ENCODE results near the gene NUDT22. TPM values are rescaled to one million over a fixed set of nuclear protein-coding genes. Genes with fewer than 3 reads are reported as not detected.

NUDT22 gene
- total and polyA plus RNA-seq, 7 experiments from 2014 or later = 40.7 to 94.0 (median 56.9) TPM

DNA sequence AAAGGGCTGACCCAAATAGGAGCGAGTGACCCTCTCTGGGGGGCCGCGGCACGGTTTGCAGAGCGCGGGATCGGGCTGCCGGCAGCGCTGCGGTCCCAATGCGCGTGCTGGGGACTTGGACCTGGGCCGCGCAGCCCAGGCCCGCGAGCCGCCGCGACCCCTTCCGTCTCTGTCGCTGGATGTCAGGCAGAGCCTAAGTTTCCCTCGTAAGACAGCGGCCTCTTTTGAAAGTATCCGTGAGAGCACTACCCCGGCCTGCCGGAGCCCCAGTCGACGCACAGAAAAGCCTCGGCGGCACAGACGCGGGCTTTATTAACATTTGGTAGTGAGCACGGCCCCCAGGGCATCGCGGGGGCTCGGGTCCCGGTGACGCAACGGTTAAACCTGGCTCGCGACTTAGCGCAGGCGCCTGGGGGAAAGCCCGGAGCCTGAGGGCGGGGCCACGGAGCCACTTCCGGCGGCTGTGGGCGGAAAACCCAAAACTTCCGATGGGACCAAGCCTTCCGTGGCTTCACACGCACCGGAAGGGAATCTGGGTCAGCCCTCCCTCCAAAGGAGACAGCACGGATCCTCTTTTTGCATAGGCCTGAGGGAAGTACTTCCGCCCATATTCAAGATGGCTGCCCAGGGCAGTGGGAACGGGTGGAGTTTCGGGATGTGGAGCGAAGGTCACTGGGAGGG is 43.6 kb downstream of the NUDT22 start:
- Mint-ChIP-seq H3K36me3 (peaks cover 0 to 6% (median 0%) of the 10 kb centered on the region in 5 donors), H3K27ac (peak overlapping the region; percentile 94 to 99 (median 99)), H3K4me1 (peaks cover 8 to 29% (median 24%) of the 10 kb centered on the region in 7 donors), H3K9me3 (peaks cover 0 to 15% (median 0%) of the 10 kb centered on the region in 11 donors), H3K27me3 (no peaks in the 10 kb centered on the region), H3K4me3 (peak overlapping the region; percentile 95 to 100 (median 98))
- no peaks in the 10 kb centered on the region for H3K9me3 ChIP-seq (ENCODE audit: control insufficient read depth in 2 of 3, low read length in 3 of 3)
- peak; percentile 89 to 98 (median 98) for DNase-seq
- ATAC-seq = peak; percentile 82
- POLR2A ChIA-PET = interaction anchor here (0.6 to 7.0 kb wide), 19 partner anchors 13 to 1229 kb away, joined by 3 to 154 read pairs (median 5); partner anchors contain the start of genes BAD, CATSPERZ, CCDC88B and ESRRA
- H3K36me3 ChIP-seq (ENCODE audit: control insufficient read depth in 2 of 3, insufficient read depth in 3 of 3, low read length in 3 of 3) = peaks cover 0 to 7% (median 0%) of the 10 kb centered on the region in 3 experiments
- intact Hi-C loops (cut with micrococcal nuclease) = loop anchor here (1.0 to 2.0 kb wide), 15 partner anchors 16 to 599 kb away; partner anchors contain the start of genes CCDC88B (in 2 of the 2), DNAJC4 (in 2 of the 2), ESRRA (in 2 of the 2) and FKBP2 (in 2 of the 2)
- H3K27me3 ChIP-seq (ENCODE audit: control insufficient read depth in 2 of 2, insufficient read depth in 2 of 2, low read length in 2 of 2) = no peaks in the 10 kb centered on the region
- CTCF ChIA-PET = interaction anchor here (0.5 to 5.8 kb wide), 9 partner anchors 12 to 64 kb away, joined by 3 to 66 read pairs (median 4); partner anchors contain the start of genes FERMT3, PLCB3, PRDX5 and TRMT112
- peak overlapping the region; percentile 95 for H3K27ac ChIP-seq (ENCODE audit: low read depth, low read length)
- peaks cover 8 to 10% of the 10 kb centered on the region in 2 donors for H3K4me1 ChIP-seq (ENCODE audit: control insufficient read depth in 2 of 2, insufficient read depth in 2 of 2, low read length in 2 of 2)
- H3K4me3 ChIP-seq (ENCODE audit: low read length) = peak overlapping the region; percentile 91

DNA sequence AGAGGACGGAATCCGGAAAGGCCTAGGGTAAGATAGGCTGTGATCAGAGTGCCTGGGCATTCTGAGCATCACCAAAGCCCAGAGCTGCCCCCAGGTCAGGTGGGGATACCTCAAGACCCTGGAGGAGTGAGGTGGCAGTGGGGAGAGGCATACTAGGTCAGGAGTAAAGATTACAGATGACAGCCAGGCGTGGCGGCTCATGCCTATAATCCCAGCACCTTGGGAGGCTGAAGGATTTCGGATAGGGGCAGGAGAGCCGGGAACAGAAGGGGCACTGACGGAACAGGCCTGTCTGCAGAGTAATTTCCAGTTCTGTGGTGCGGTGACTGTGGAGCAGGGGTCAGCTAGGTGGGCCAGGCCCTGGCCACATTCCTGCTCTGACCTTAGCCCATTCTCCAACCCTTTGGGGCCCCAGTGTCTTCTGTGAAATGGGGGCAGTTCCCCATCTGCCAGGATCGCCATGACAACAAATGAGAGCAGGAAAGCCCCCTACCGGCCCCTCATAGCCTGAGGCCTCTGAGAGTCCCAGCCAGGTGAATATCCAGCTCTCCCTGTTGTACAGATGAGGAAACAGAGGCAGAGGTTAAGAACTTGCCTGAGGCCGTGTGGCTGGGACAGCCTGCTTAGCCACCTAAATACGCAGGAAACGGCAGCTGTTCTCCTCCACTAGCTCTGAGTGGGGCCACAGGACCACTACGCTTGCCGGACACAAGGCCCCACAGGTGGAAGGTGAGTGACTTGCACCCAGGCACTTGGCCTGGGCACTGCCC is 49.1 kb downstream of the NUDT22 start:
- Histone ChIP-seq H3K4me1 (ENCODE audit: control insufficient read depth in 2 of 2, insufficient read depth in 2 of 2, low read length in 2 of 2) (no peaks in the 10 kb centered on the region), H3K27me3 (ENCODE audit: control insufficient read depth in 2 of 2, insufficient read depth in 2 of 2, low read length in 2 of 2) (no peaks in the 10 kb centered on the region), H3K4me3 (ENCODE audit: low read length) (no peak overlapping the region), H3K36me3 (ENCODE audit: control insufficient read depth in 2 of 3, insufficient read depth in 3 of 3, low read length in 3 of 3) (peaks cover 0 to 24% (median 0%) of the 10 kb centered on the region in 3 experiments), H3K27ac (ENCODE audit: low read depth, low read length) (no peak overlapping the region), H3K9me3 (ENCODE audit: control insufficient read depth in 2 of 3, low read length in 3 of 3) (no peaks in the 10 kb centered on the region)
- Mint-ChIP-seq H3K36me3 (peaks cover 0 to 5% (median 5%) of the 10 kb centered on the region in 5 donors), H3K9me3 (peaks cover 0 to 16% (median 0%) of the 10 kb centered on the region in 11 donors), H3K4me3 (peak overlapping the region in 1 of 10 donors; percentile 56), H3K4me1 (peaks cover 0 to 15% (median 6%) of the 10 kb centered on the region in 7 donors), H3K27ac (no peak overlapping the region), H3K27me3 (no peaks in the 10 kb centered on the region)
- ChIA-PET CTCF (interaction anchor here (1.5 kb wide), 1 partner anchor 25 kb away, joined by 3 read pairs; no protein-coding TSS in a partner anchor), POLR2A (interaction anchor here (1.0 kb wide), 1 partner anchor 9 kb away, joined by 3 read pairs; the partner anchor contains the start of gene BAD)
- intact Hi-C loops (cut with micrococcal nuclease) = no loop called here
- ATAC-seq = no peak
- DNase-seq = no peak

DNA sequence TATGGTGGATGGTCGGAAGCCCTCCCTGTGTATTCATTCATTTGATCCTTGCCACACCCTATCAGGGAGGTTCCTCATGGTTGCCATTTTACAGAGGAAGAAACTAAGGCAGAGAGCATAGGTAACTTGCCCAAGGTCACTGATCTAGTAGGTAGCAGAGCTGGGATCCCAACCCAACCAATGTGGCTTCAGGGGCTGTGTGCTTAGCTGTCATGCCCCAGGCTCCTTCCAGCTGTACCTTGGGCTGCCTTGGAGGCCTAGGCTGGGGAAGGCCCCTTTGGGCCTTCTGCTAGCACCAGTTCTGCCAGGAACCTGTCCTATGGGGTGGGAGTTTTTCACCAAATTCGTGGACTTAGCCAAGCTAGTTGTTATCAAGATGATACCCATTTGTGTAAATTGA is 49.8 kb downstream of the NUDT22 start:
- H3K4me3 ChIP-seq (ENCODE audit: low read length) = no peak overlapping the region
- H3K4me1 ChIP-seq (ENCODE audit: control insufficient read depth in 2 of 2, insufficient read depth in 2 of 2, low read length in 2 of 2) = no peaks in the 10 kb centered on the region
- intact Hi-C loops (cut with micrococcal nuclease) = no loop called here
- Mint-ChIP-seq H3K27ac (no peak overlapping the region), H3K36me3 (peaks cover 0 to 5% (median 5%) of the 10 kb centered on the region in 5 donors), H3K27me3 (no peaks in the 10 kb centered on the region), H3K4me1 (peaks cover 0 to 12% (median 5%) of the 10 kb centered on the region in 7 donors), H3K9me3 (peaks cover 0 to 11% (median 0%) of the 10 kb centered on the region in 11 donors), H3K4me3 (no peak overlapping the region)
- CTCF ChIA-PET = interaction anchor here (1.5 kb wide), 1 partner anchor 25 kb away, joined by 3 read pairs; no protein-coding TSS in a partner anchor
- no peaks in the 10 kb centered on the region for H3K27me3 ChIP-seq (ENCODE audit: control insufficient read depth in 2 of 2, insufficient read depth in 2 of 2, low read length in 2 of 2)
- peaks cover 0 to 24% (median 0%) of the 10 kb centered on the region in 3 experiments for H3K36me3 ChIP-seq (ENCODE audit: control insufficient read depth in 2 of 3, insufficient read depth in 3 of 3, low read length in 3 of 3)
- ATAC-seq (no peak), DNase-seq (no peak)
- H3K9me3 ChIP-seq (ENCODE audit: control insufficient read depth in 2 of 3, low read length in 3 of 3) = no peaks in the 10 kb centered on the region
- H3K27ac ChIP-seq (ENCODE audit: low read depth, low read length) = no peak overlapping the region
- POLR2A ChIA-PET = no interaction called here

DNA sequence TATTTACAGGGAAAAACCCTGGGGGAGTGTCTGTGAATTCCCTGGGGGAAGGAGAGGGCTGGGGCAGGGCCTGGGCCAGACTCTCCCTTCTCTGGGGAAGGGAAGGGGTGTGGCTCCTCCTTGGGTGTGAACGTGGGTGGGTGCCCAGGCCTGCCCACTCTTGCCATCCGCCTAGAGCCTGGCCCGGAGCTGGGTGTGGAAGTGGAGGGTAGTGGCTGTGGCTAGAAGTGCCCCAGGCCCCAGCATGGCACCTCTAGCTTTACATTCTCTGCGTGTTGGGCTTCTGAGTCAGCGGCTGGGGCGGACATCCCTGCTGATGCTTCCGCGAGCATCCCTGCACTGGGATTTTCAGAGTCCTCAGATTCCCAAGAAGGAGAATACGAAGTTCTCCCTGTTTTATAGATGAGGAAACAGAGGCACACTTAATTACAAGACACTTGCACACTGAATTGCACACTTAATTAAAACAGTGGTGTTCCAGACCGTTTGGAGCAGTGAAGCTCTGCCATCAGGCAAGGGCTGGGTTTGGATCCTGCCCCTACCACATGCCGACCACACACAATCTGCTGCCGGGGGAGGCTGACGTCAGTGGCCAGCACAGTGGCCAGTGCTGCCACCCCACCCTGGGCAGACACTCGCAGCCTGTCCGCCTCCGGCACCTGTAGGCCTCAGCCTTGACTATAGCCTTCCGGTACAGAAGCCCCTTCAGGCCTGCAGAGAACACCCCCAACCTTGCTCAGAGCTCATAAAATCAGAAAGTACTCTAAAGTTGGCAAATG is 50.8 kb downstream of the NUDT22 start:
- intact Hi-C loops (cut with micrococcal nuclease) = no loop called here
- Mint-ChIP-seq H3K4me1 (peaks cover 0 to 12% (median 5%) of the 10 kb centered on the region in 7 donors), H3K36me3 (peaks cover 0 to 11% (median 5%) of the 10 kb centered on the region in 5 donors), H3K27ac (no peak overlapping the region), H3K27me3 (no peaks in the 10 kb centered on the region), H3K4me3 (no peak overlapping the region), H3K9me3 (peaks cover 0 to 3% (median 0%) of the 10 kb centered on the region in 11 donors)
- H3K27me3 ChIP-seq (ENCODE audit: control insufficient read depth in 2 of 2, insufficient read depth in 2 of 2, low read length in 2 of 2) = no peaks in the 10 kb centered on the region
- peaks cover 0 to 21% (median 0%) of the 10 kb centered on the region in 3 experiments for H3K36me3 ChIP-seq (ENCODE audit: control insufficient read depth in 2 of 3, insufficient read depth in 3 of 3, low read length in 3 of 3)
- no peak for ATAC-seq
- H3K27ac ChIP-seq (ENCODE audit: low read depth, low read length) = no peak overlapping the region
- H3K4me1 ChIP-seq (ENCODE audit: control insufficient read depth in 2 of 2, insufficient read depth in 2 of 2, low read length in 2 of 2) = no peaks in the 10 kb centered on the region
- no peak for DNase-seq
- H3K4me3 ChIP-seq (ENCODE audit: low read length) = no peak overlapping the region
- ChIA-PET POLR2A (interaction anchor here (0.6 kb wide), 1 partner anchor 1679 kb away, joined by 3 read pairs; no protein-coding TSS in a partner anchor), CTCF (interaction anchor here (1.4 to 1.5 kb wide), 2 partner anchors 24 to 72 kb away, joined by 3 read pairs; no protein-coding TSS in a partner anchor)
- H3K9me3 ChIP-seq (ENCODE audit: control insufficient read depth in 2 of 3, low read length in 3 of 3) = no peaks in the 10 kb centered on the region

DNA sequence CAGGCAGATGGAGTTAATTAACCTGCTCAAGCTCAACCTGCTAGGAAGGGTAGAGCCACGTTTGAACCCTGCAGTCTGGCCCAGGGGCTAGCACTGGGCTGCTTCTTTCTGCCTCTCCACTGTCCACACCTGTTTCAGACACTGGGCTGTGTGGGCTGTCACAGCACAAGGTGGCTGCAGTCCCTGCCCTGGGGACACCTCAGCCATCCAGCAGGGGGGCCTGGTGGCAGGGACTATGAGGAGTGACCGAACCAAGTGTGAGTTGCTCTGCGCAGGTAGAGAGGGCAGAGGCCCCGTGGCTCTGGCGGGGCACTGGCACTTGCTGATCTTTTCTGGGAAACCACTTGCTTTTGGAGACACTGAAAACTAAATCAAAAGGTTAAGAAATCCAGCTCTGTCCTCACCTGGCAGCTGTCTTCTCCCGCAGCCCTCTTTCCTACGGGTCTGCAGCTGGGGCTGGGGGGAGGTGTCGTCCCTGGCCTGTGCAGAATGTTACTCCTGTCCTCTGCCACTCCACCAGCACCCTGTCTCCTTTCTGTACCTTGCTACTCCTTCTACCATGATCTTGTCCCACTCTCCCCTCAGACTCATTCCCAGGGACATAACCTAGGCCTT is 52.6 kb downstream of the NUDT22 start:
- no peak for DNase-seq
- Histone ChIP-seq H3K4me1 (ENCODE audit: control insufficient read depth in 2 of 2, insufficient read depth in 2 of 2, low read length in 2 of 2) (peaks cover 1 to 6% of the 10 kb centered on the region in 2 donors), H3K9me3 (ENCODE audit: control insufficient read depth in 2 of 3, low read length in 3 of 3) (no peaks in the 10 kb centered on the region), H3K4me3 (ENCODE audit: low read length) (no peak overlapping the region), H3K27me3 (ENCODE audit: control insufficient read depth in 2 of 2, insufficient read depth in 2 of 2, low read length in 2 of 2) (no peaks in the 10 kb centered on the region), H3K27ac (ENCODE audit: low read depth, low read length) (no peak overlapping the region), H3K36me3 (ENCODE audit: control insufficient read depth in 2 of 3, insufficient read depth in 3 of 3, low read length in 3 of 3) (peaks cover 0 to 26% (median 0%) of the 10 kb centered on the region in 3 experiments)
- H3K4me3 Mint-ChIP-seq = peak overlapping the region in 1 of 10 donors; percentile 51
- no peak for ATAC-seq
- no peaks in the 10 kb centered on the region for H3K27me3 Mint-ChIP-seq
- H3K9me3 Mint-ChIP-seq = peaks cover 0 to 2% (median 0%) of the 10 kb centered on the region in 11 donors
- intact Hi-C loops (cut with micrococcal nuclease) = no loop called here
- CTCF ChIA-PET = interaction anchor here (1.4 to 1.6 kb wide), 2 partner anchors 22 to 74 kb away, joined by 3 to 4 read pairs; partner anchors contain the start of gene CATSPERZ
- peaks cover 0 to 13% (median 8%) of the 10 kb centered on the region in 7 donors for H3K4me1 Mint-ChIP-seq
- POLR2A ChIA-PET = interaction anchor here (7.1 kb wide), 1 partner anchor 7 kb away, joined by 104 read pairs; no protein-coding TSS in a partner anchor
- H3K27ac Mint-ChIP-seq = no peak overlapping the region
- peaks cover 0 to 11% (median 5%) of the 10 kb centered on the region in 5 donors for H3K36me3 Mint-ChIP-seq
